Measurements from ENCODE around the gene TFF3.

The TFF3 gene

DNA sequence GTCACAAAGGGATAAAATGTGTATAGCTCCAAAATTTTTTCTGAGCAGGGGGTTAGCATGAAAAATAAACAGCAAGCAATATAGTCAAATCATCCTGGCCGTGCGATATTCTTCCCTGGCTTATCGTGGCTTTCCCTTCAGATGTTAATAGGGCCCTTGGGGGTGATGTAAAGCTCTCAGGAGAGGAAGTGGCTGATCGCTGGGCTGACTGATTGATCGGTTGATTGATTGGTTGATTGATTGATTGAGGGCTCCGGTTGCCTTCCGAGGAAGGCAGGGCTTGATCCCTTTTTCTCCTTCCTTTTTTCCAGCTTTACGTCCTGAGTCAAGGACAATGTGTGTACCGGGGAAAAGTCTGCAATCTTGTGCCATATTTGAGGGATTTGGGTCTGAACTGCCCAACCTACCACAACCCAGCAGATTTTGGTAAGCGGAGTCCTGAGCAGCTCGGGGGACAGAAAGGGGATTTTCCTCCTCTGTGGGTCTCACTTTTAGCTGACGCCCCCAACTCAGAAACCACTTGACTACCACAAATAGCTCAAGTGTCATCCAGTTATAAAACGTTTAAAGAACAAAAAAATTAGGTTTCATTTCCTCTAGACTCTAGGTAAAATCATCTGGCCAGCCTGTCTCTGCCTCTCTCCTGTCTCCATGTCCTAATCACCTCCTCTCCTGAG is 29.5 kb downstream of the TFF3 start:
- no peak for TF ChIP-seq TAF1 (IDR thresholded peaks at IDR 0.05; ENCODE audit: borderline replicate concordance, insufficient read depth, low read length)
- TF ChIP-seq SIN3A (IDR thresholded peaks at IDR 0.05; ENCODE audit: borderline replicate concordance, insufficient read depth, low read length) = no peak
- no peak for TF ChIP-seq FOXP2 (optimal IDR thresholded peaks at IDR 0.05; ENCODE audit: borderline replicate concordance, extremely low read depth, extremely low read length, insufficient read depth)
- no peak for TF ChIP-seq POLR2AphosphoS5 (IDR thresholded peaks at IDR 0.05; ENCODE audit: low read depth, low read length)
- TF ChIP-seq, protein P1, sequence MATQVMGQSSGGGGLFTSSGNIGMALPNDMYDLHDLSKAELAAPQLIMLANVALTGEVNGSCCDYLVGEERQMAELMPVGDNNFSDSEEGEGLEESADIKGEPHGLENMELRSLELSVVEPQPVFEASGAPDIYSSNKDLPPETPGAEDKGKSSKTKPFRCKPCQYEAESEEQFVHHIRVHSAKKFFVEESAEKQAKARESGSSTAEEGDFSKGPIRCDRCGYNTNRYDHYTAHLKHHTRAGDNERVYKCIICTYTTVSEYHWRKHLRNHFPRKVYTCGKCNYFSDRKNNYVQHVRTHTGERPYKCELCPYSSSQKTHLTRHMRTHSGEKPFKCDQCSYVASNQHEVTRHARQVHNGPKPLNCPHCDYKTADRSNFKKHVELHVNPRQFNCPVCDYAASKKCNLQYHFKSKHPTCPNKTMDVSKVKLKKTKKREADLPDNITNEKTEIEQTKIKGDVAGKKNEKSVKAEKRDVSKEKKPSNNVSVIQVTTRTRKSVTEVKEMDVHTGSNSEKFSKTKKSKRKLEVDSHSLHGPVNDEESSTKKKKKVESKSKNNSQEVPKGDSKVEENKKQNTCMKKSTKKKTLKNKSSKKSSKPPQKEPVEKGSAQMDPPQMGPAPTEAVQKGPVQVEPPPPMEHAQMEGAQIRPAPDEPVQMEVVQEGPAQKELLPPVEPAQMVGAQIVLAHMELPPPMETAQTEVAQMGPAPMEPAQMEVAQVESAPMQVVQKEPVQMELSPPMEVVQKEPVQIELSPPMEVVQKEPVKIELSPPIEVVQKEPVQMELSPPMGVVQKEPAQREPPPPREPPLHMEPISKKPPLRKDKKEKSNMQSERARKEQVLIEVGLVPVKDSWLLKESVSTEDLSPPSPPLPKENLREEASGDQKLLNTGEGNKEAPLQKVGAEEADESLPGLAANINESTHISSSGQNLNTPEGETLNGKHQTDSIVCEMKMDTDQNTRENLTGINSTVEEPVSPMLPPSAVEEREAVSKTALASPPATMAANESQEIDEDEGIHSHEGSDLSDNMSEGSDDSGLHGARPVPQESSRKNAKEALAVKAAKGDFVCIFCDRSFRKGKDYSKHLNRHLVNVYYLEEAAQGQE (IDR thresholded peaks at IDR 0.05; ENCODE audit: insufficient read depth in 1 of 2, low read depth in 2 of 2, low read length in 2 of 2) = no peak

DNA sequence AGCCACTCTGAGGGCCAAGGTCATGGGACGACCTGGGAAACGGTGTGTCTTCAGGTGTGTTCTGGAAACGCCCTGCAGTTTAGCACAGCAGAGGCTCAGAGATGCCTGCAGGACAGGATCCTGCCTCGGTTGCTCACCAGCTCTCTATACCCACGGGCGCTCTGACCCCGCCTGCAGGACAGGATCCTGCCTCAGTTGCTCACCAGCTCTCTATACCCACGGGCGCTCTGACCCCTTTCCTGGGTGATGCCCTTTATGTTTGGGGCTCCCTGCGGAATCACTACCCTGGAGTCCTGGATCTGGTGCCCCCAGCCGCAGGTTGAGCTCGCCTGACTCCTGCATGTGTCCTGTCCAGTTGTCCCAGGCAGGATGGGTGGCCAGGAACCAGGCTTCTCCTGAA is 32.5 kb downstream of the TFF3 start:
- TF ChIP-seq, protein P1 (IDR thresholded peaks at IDR 0.05; ENCODE audit: insufficient read depth in 1 of 2, low read depth in 2 of 2, low read length in 2 of 2) = no peak
- TF ChIP-seq TAF1 (IDR thresholded peaks at IDR 0.05; ENCODE audit: borderline replicate concordance, insufficient read depth, low read length) (no peak), SIN3A (IDR thresholded peaks at IDR 0.05; ENCODE audit: borderline replicate concordance, insufficient read depth, low read length) (no peak), POLR2AphosphoS5 (IDR thresholded peaks at IDR 0.05; ENCODE audit: low read depth, low read length) (no peak), FOXP2 (optimal IDR thresholded peaks at IDR 0.05; ENCODE audit: borderline replicate concordance, extremely low read depth, extremely low read length, insufficient read depth) (no peak)

DNA sequence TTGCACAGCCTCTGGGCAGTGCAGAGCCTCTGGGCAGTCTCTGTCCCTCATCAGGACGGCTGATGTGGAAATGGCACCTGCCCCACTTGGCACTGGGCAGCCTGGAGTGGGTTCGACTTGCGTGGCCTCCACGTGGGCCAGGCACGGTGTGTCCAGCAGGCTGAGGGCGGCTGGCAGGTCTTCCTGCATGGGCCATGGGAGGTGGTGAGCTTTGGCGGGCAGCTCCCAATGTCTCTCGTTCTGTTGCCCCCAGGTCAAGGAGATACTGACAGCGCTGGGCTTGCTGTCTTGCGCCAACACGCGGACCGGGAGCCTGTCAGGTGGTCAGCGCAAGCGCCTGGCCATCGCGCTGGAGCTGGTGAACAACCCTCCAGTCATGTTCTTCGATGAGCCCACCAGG is 33.2 kb downstream of the TFF3 start:
- TF ChIP-seq POLR2AphosphoS5 (IDR thresholded peaks at IDR 0.05; ENCODE audit: low read depth, low read length) (no peak), SIN3A (IDR thresholded peaks at IDR 0.05; ENCODE audit: borderline replicate concordance, insufficient read depth, low read length) (no peak), TAF1 (IDR thresholded peaks at IDR 0.05; ENCODE audit: borderline replicate concordance, insufficient read depth, low read length) (no peak), FOXP2 (optimal IDR thresholded peaks at IDR 0.05; ENCODE audit: borderline replicate concordance, extremely low read depth, extremely low read length, insufficient read depth) (no peak)
- TF ChIP-seq, protein P1 (IDR thresholded peaks at IDR 0.05; ENCODE audit: insufficient read depth in 1 of 2, low read depth in 2 of 2, low read length in 2 of 2) = no peak

DNA sequence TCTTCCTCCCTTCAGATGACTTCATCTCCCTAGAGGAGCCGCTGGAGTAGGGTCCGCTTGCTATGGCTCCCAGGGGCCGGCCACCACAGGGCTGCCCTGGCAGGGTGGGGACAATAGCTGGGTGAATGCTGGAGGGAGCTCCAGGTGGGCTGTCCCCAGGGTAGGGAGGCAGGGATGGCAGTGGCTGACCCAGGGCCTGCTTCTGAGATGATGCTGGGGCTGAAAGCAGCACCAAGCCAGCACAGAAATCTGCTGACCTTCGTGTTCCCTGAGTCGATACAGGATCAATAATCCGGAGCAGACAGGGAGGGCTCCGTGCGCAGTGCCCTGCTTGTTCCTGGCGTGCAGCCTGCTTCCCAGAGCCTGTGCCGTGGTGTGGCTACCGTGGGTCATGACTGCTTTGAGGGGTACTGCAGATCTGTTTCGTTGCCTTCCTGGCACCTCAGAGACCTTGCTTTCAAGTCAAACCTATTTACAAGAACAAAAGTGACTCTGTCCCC is 34.0 kb downstream of the TFF3 start:
- TF ChIP-seq POLR2AphosphoS5 (IDR thresholded peaks at IDR 0.05; ENCODE audit: low read depth, low read length) (no peak), SIN3A (IDR thresholded peaks at IDR 0.05; ENCODE audit: borderline replicate concordance, insufficient read depth, low read length) (no peak), TAF1 (IDR thresholded peaks at IDR 0.05; ENCODE audit: borderline replicate concordance, insufficient read depth, low read length) (no peak), FOXP2 (optimal IDR thresholded peaks at IDR 0.05; ENCODE audit: borderline replicate concordance, extremely low read depth, extremely low read length, insufficient read depth) (no peak)
- TF ChIP-seq, protein P1 (IDR thresholded peaks at IDR 0.05; ENCODE audit: insufficient read depth in 1 of 2, low read depth in 2 of 2, low read length in 2 of 2) = no peak

Data from PFSK-1 (cell line).